ENCODE results near the gene NOS1.

The NOS1 gene

DNA sequence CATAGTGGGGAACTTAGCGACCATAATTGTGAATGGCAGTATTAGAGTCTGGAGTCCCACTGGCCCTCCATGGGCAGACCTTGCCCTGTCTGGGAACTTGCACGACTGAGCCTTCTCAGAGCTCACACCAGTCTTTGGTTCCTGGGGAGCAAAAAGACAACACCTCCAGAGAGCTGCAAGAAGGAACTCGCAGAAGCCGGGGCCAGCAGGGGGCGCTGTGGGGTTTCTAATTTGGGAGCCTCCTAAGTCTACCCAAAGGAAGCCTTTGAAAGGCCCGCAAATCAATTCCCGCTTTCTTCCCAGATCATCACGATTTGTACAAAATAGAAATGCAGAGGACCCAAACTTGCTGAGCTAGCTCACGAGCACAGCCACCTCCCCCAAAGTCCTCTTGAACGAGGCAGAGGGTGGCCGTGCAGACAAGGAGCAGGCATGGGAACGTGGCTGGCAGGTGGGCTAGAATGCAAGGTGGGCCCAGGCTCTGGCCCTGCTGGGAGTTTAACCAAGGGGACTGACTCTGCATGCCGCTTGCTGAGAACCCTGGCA is 124.9 kb downstream of the NOS1 start:
- H3K27ac ChIP-seq, result no peak overlapping the region
- H3K4me2 ChIP-seq (ENCODE audit: low read length), result no peak overlapping the region
- no peak overlapping the region for H3K9ac ChIP-seq
- no peak overlapping the region for H2AFZ ChIP-seq
- no peaks in the 10 kb centered on the region for H3K9me3 ChIP-seq (ENCODE audit: control insufficient read depth, low read length)
- no peaks in the 10 kb centered on the region for H3K36me3 ChIP-seq (ENCODE audit: control insufficient read depth, insufficient read depth, low read length)
- no peaks in the 10 kb centered on the region for H3K27me3 ChIP-seq (ENCODE audit: control insufficient read depth, insufficient read depth, low read length)
- no peaks in the 10 kb centered on the region for H3K79me2 ChIP-seq
- H3K4me1 ChIP-seq, result no peaks in the 10 kb centered on the region
- H3K4me3 ChIP-seq (ENCODE audit: low read depth, low read length), result no peak overlapping the region
- TF ChIP-seq, protein P1, sequence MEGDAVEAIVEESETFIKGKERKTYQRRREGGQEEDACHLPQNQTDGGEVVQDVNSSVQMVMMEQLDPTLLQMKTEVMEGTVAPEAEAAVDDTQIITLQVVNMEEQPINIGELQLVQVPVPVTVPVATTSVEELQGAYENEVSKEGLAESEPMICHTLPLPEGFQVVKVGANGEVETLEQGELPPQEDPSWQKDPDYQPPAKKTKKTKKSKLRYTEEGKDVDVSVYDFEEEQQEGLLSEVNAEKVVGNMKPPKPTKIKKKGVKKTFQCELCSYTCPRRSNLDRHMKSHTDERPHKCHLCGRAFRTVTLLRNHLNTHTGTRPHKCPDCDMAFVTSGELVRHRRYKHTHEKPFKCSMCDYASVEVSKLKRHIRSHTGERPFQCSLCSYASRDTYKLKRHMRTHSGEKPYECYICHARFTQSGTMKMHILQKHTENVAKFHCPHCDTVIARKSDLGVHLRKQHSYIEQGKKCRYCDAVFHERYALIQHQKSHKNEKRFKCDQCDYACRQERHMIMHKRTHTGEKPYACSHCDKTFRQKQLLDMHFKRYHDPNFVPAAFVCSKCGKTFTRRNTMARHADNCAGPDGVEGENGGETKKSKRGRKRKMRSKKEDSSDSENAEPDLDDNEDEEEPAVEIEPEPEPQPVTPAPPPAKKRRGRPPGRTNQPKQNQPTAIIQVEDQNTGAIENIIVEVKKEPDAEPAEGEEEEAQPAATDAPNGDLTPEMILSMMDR (IDR thresholded peaks at IDR 0.05), result peak; percentile 54

DNA sequence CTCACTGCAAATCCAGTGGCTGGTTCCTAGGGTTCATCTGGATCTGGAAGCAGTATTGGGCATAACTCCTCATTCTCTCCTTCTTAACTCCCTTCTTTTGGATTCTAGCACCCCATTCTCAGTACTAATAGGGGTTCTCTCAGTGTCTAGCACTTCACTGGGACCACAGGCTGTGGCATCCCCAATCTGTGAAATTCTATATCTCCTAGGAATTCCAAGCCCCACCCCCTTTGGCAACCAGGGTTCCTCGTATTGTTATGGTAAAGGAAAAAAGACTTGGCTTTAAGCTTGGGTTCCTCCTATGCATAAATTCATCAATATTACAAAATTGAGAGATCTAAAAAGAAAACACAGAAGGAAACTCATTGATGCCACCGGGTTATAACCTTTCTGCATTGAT is 126.2 kb downstream of the NOS1 start:
- no peak overlapping the region for H3K4me3 ChIP-seq (ENCODE audit: low read depth, low read length)
- no peak overlapping the region for H2AFZ ChIP-seq
- no peaks in the 10 kb centered on the region for H3K27me3 ChIP-seq (ENCODE audit: control insufficient read depth, insufficient read depth, low read length)
- H3K4me2 ChIP-seq (ENCODE audit: low read length), result no peak overlapping the region
- H3K79me2 ChIP-seq, result no peaks in the 10 kb centered on the region
- H3K36me3 ChIP-seq (ENCODE audit: control insufficient read depth, insufficient read depth, low read length), result no peaks in the 10 kb centered on the region
- H3K4me1 ChIP-seq, result no peaks in the 10 kb centered on the region
- no peak overlapping the region for H3K9ac ChIP-seq
- H3K9me3 ChIP-seq (ENCODE audit: control insufficient read depth, low read length), result no peaks in the 10 kb centered on the region
- TF ChIP-seq, protein P1 (IDR thresholded peaks at IDR 0.05), result no peak
- H3K27ac ChIP-seq, result no peak overlapping the region

DNA sequence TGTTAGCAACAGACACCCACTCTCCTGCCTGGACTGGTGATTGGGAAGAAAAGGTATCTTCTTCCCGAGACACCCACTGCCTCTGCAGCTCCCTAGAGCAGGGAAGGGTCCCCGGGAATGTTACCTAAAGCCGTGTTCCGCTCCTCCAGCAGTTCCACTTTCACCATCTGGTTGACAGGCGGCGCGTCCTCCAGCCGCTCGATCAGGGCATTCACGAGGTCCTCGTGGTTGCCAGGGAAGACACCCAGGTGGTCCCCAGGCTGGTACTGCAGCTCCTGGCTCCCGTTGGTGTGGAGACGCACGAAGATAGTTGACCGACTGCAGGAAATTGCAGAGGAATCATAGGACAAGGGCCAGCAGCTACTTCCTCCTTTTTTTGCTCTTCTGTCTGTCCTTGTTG is 127.0 kb downstream of the NOS1 start:
- TF ChIP-seq, protein P1 (IDR thresholded peaks at IDR 0.05), result no peak
- no peaks in the 10 kb centered on the region for H3K79me2 ChIP-seq

DNA sequence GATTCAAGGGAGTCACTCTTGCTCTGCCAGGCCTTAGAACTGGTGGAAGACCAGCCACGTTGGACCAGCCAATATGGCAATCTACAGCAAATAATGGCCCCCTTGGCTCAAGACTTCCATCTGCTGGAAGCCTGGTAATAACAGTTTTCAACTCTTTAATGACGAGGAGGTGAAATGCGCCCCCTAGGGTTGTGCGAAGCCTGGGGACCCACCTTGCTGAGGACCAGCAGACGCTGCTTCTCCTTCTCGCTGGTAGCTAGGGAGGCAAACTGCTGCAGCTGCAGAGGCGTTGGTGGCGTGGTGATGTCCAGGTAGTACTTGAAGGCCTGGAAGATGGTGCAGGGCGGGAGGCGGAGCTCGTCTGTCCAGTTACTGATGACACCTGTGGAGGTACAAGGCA is 129.7 kb downstream of the NOS1 start:
- Histone ChIP-seq H3K9me3 (ENCODE audit: control insufficient read depth, low read length) (no peaks in the 10 kb centered on the region), H3K9ac (no peak overlapping the region), H3K79me2 (no peaks in the 10 kb centered on the region), H3K27ac (no peak overlapping the region), H3K4me2 (ENCODE audit: low read length) (no peak overlapping the region), H3K4me1 (no peaks in the 10 kb centered on the region), H3K27me3 (ENCODE audit: control insufficient read depth, insufficient read depth, low read length) (no peaks in the 10 kb centered on the region), H3K36me3 (ENCODE audit: control insufficient read depth, insufficient read depth, low read length) (no peaks in the 10 kb centered on the region), H2AFZ (no peak overlapping the region), H3K4me3 (ENCODE audit: low read depth, low read length) (no peak overlapping the region)
- TF ChIP-seq, protein P1 (IDR thresholded peaks at IDR 0.05), result no peak

More for the DNA sequence above, 127.0 kb downstream of the NOS1 start:
- Histone ChIP-seq H3K4me3 (ENCODE audit: low read depth, low read length) (no peak overlapping the region), H3K4me2 (ENCODE audit: low read length) (no peak overlapping the region), H3K4me1 (no peaks in the 10 kb centered on the region), H3K36me3 (ENCODE audit: control insufficient read depth, insufficient read depth, low read length) (no peaks in the 10 kb centered on the region), H3K27ac (no peak overlapping the region), H3K9ac (no peak overlapping the region), H3K27me3 (ENCODE audit: control insufficient read depth, insufficient read depth, low read length) (no peaks in the 10 kb centered on the region), H2AFZ (no peak overlapping the region), H3K9me3 (ENCODE audit: control insufficient read depth, low read length) (no peaks in the 10 kb centered on the region)

DNA sequence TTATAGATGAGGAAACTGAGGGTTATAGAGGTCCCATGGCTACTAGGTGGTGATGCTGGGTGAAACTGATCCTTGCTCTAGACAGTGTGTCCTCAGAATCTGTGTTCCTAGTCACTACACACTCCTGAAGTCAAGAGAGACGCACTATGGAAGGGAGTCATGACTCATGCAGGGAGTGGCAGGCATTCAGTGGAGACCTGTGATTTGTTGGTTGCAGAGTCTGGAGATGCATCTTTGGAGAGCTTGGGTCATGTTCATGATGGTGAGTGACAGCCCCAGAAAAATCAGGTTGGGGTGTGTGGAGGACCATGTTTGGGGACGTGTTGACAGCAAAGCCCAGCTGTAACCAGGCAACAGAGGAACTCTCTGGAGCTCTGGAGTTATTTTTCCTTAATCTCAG is 133.2 kb downstream of the NOS1 start:
- H3K27ac ChIP-seq, result no peak overlapping the region
- H3K4me1 ChIP-seq, result no peaks in the 10 kb centered on the region
- no peaks in the 10 kb centered on the region for H3K27me3 ChIP-seq (ENCODE audit: control insufficient read depth, insufficient read depth, low read length)
- no peaks in the 10 kb centered on the region for H3K36me3 ChIP-seq (ENCODE audit: control insufficient read depth, insufficient read depth, low read length)
- H3K9ac ChIP-seq, result no peak overlapping the region
- no peak overlapping the region for H3K4me2 ChIP-seq (ENCODE audit: low read length)
- H3K9me3 ChIP-seq (ENCODE audit: control insufficient read depth, low read length), result no peaks in the 10 kb centered on the region
- no peaks in the 10 kb centered on the region for H3K79me2 ChIP-seq
- TF ChIP-seq, protein P1 (IDR thresholded peaks at IDR 0.05), result no peak
- no peak overlapping the region for H2AFZ ChIP-seq
- H3K4me3 ChIP-seq (ENCODE audit: low read depth, low read length), result no peak overlapping the region
